DOHH2 (cell line): ENCODE results near the gene HIGD2A.

Experiments
- H3F3A ChIP-seq: fragments of 200-600 bp; sonication (generic), shearing (Covaris generic); 2 replicates; pipeline ENCODE4 v1.6.0; 2016; ENCODE audit warnings: antibody characterized with exemption, mild to moderate bottlenecking; ENCODE audit not compliant: control insufficient read depth, insufficient read depth
- H3K27ac ChIP-seq: fragments of 200-600 bp; sonication (generic); 2 replicates; pipeline ENCODE4 v1.5.1; 2014; ENCODE audit warnings: low read depth, mild to moderate bottlenecking, low read length, moderate library complexity
- H3K27me3 ChIP-seq: fragments of 200-600 bp; sonication (generic); 2 replicates; pipeline ENCODE4 v1.6.1; 2014; ENCODE audit warnings: mild to moderate bottlenecking, low read length, mixed read lengths; ENCODE audit not compliant: control insufficient read depth
- H3K36me3 ChIP-seq: fragments of 200-600 bp; sonication (generic); 2 replicates; pipeline ENCODE4 v1.6.1; 2014; ENCODE audit warnings: mild to moderate bottlenecking, low read length, moderate library complexity, mixed read lengths; ENCODE audit not compliant: control insufficient read depth
- H3K4me1 ChIP-seq: fragments of 200-600 bp; sonication (generic); 2 replicates; pipeline ENCODE4 v1.6.1; 2014; ENCODE audit warnings: mild to moderate bottlenecking, low read length, mixed read lengths; ENCODE audit not compliant: control insufficient read depth
- H3K4me2 ChIP-seq: fragments of 200-600 bp; sonication (generic); 2 replicates; pipeline ENCODE4 v1.6.0; 2014; ENCODE audit warnings: mild to moderate bottlenecking, low read length, moderate library complexity
- H3K4me3 ChIP-seq: fragments of 200-600 bp; sonication (generic); 2 replicates; pipeline ENCODE4 v1.5.1; 2014; ENCODE audit warnings: mild to moderate bottlenecking, low read length, mixed read lengths
- H3K79me2 ChIP-seq: fragments of 200-600 bp; sonication (generic); 2 replicates; pipeline ENCODE4 v1.6.1; 2014; ENCODE audit warnings: mild to moderate bottlenecking, low read length, mixed read lengths; ENCODE audit not compliant: control insufficient read depth
- H3K9me2 ChIP-seq: fragments of 200-600 bp; sonication (generic); replicated peaks from 2 replicates; pipeline ENCODE4 v1.6.1; 2014; ENCODE audit warnings: mild to moderate bottlenecking, low read length, mixed read lengths; ENCODE audit not compliant: control insufficient read depth
- H3K9me3 ChIP-seq: fragments of 200-600 bp; sonication (generic); 2 replicates; pipeline ENCODE4 v1.6.1; 2014; ENCODE audit warnings: antibody characterized with exemption, low read length, mixed read lengths; ENCODE audit not compliant: control insufficient read depth, insufficient read depth
- H4K20me1 ChIP-seq: fragments of 200-600 bp; sonication (generic); 2 replicates; pipeline ENCODE4 v1.6.0; 2014; ENCODE audit warnings: low read depth, mild to moderate bottlenecking, antibody characterized with exemption, low read length, moderate library complexity; ENCODE audit not compliant: control insufficient read depth, insufficient read depth
- EZH2phosphoT487 ChIP-seq: fragments of 200-600 bp; sonication (generic); IDR thresholded peaks from 2 replicates; pipeline ENCODE4 v1.6.1; 2017; ENCODE audit warnings: borderline replicate concordance, mild to moderate bottlenecking, antibody characterized with exemption, low read length, moderate library complexity, mixed read lengths
- TF ChIP-seq, protein P1 (sequence below): fragments of 200-600 bp; sonication (generic); IDR thresholded peaks from one replicate; pipeline ENCODE4 v1.5.1; 2014; ENCODE audit warnings: antibody characterized with exemption, mild to moderate bottlenecking, low read depth, low read length; ENCODE audit not compliant: poor library complexity, severe bottlenecking

HIGD2A gene

DNA sequence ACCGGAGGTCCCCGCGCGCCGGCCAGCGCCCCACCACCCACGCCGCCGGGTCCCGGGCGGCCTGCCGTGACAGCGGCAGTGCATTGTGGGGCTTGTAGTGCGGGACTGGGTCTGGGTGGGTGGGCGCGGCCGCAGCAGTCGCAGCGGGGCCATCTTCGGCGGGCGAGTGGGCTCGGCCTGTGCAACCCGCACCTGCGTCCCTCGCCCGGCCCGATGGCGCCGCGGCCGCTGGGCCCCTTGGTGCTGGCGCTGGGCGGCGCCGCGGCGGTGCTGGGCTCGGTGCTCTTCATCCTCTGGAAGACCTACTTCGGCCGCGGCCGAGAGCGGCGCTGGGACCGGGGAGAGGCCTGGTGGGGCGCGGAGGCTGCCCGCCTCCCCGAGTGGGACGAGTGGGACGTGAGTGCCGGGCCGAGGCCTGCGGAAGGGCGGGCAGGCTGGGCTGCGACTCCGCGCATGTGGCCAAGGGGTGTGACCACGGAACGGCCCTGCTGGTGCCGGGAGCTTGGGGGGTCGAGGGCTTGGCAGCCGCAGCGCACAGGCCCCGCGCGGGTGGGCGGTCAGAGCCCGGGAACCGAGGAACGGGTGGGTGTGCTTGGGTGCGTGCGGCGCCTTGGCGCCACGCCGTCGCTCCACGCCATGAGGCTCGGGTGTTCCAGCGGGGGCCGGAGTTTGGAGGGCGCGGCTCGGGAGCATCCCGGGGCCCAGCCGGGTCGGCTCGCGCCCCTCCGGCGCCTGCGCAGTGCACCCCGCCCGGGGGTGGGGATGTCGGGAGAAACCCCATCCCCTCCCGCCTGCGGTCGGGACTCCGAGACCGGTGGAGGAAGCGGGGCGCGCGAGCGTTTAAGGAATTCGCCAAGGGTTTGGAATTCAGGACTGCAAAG is 23.0 kb upstream of the HIGD2A start, which contains the start of gene ARL10:
Gene ARL10, plus strand, starts transcription at position 137 of the 881 bp plus-strand sequence. Its CDS starts 77 bp downstream, at position 214.
- peaks cover 9% of the 10 kb centered on the region for H3F3A ChIP-seq
- H3K36me3 ChIP-seq, result 0 out of 2 replicates have a peak, but pooled peaks cover 3% of the 10 kb centered on the region
- no peaks in the 10 kb centered on the region for H3K9me3 ChIP-seq
- H3K4me1 ChIP-seq, result peaks cover 26% of the 10 kb centered on the region
- H3K4me3 ChIP-seq, result peak within 1 kb of the TSS; percentile 88
- no peaks in the 10 kb centered on the region for H3K9me2 ChIP-seq
- H3K27ac ChIP-seq, result no peak within 1 kb of the TSS
- peak within 1 kb of the TSS; percentile 92 for H3K4me2 ChIP-seq
- no peaks in the 10 kb centered on the region for H4K20me1 ChIP-seq
- H3K79me2 ChIP-seq, result peaks cover 10% of the 10 kb centered on the region
- 0 out of 2 replicates have a peak, but pooled peaks cover 3% of the 10 kb centered on the region for H3K27me3 ChIP-seq
- TF ChIP-seq, protein P1, sequence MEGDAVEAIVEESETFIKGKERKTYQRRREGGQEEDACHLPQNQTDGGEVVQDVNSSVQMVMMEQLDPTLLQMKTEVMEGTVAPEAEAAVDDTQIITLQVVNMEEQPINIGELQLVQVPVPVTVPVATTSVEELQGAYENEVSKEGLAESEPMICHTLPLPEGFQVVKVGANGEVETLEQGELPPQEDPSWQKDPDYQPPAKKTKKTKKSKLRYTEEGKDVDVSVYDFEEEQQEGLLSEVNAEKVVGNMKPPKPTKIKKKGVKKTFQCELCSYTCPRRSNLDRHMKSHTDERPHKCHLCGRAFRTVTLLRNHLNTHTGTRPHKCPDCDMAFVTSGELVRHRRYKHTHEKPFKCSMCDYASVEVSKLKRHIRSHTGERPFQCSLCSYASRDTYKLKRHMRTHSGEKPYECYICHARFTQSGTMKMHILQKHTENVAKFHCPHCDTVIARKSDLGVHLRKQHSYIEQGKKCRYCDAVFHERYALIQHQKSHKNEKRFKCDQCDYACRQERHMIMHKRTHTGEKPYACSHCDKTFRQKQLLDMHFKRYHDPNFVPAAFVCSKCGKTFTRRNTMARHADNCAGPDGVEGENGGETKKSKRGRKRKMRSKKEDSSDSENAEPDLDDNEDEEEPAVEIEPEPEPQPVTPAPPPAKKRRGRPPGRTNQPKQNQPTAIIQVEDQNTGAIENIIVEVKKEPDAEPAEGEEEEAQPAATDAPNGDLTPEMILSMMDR, result no peak
- no peak for TF ChIP-seq EZH2phosphoT487

DNA sequence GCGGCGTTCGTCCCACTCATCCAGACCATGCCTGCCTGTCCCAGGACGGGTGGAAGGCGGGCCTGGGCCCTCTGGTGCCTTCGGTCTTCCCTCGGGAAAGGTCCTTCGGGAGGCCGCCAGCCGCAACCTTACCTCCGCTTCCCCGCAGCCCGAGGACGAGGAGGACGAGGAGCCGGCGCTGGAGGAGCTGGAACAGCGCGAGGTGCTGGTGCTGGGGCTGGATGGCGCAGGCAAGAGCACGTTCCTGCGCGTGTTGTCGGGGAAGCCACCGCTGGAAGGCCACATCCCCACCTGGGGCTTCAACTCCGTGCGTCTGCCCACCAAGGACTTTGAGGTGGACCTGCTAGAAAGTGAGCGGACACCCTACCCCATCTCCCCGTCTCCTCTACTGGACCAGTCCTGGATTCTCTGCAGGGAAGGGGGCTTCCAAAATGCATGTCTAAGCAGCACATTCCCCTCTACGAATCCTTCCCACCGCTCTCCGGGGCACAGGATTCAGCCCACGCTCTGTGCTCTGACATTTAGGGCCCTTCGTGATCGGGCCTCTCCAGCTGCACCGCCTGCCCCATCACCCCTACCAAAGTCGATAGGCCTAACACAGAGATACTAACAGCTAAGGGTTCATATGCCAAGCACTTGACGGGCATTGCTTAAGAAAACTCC is 22.2 kb upstream of the HIGD2A start:
- no peak for TF ChIP-seq EZH2phosphoT487
- TF ChIP-seq, protein P1, result no peak
- peak overlapping the region; percentile 92 for H3K4me2 ChIP-seq
- H4K20me1 ChIP-seq, result no peaks in the 10 kb centered on the region
- no peaks in the 10 kb centered on the region for H3K9me2 ChIP-seq
- no peaks in the 10 kb centered on the region for H3K36me3 ChIP-seq
- no peaks in the 10 kb centered on the region for H3K9me3 ChIP-seq
- H3F3A ChIP-seq, result peaks cover 9% of the 10 kb centered on the region
- H3K79me2 ChIP-seq, result peaks cover 2% of the 10 kb centered on the region
- H3K4me3 ChIP-seq, result peak overlapping the region; percentile 88
- peaks cover 26% of the 10 kb centered on the region for H3K4me1 ChIP-seq
- 0 out of 2 replicates have a peak, but pooled peaks cover 3% of the 10 kb centered on the region for H3K27me3 ChIP-seq
- no peak overlapping the region for H3K27ac ChIP-seq

DNA sequence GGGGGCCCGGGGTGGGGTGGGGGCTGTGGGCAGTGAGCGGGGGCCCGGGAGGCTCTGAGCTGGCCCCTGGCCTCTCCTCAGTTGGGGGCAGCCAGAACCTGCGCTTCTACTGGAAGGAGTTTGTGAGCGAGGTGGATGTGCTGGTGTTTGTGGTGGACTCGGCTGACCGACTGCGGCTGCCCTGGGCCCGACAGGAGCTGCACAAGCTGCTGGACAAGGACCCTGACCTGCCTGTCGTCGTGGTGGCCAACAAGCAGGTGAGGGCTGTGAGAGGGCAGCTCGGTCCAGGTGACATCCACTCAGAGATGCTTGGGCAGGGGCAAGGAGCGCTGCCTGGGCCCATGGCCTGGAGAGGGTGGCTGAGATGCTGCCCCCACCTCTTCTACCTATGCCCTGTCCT is 19.8 kb upstream of the HIGD2A start:
- Histone ChIP-seq H3K27me3 (0 out of 2 replicates have a peak, but pooled peaks cover 3% of the 10 kb centered on the region), H3K36me3 (no peaks in the 10 kb centered on the region), H3K4me3 (no peak overlapping the region), H3K27ac (no peak overlapping the region), H3K4me2 (no peak overlapping the region), H3K79me2 (no peaks in the 10 kb centered on the region), H3F3A (no peaks in the 10 kb centered on the region), H4K20me1 (no peaks in the 10 kb centered on the region), H3K9me3 (no peaks in the 10 kb centered on the region), H3K4me1 (peaks cover 21% of the 10 kb centered on the region), H3K9me2 (no peaks in the 10 kb centered on the region)
- no peak for TF ChIP-seq EZH2phosphoT487
- TF ChIP-seq, protein P1, result no peak
